HL-60 (cell line): ENCODE results near the gene ALDH5A1.

Experiments
- POLR2AphosphoS5 ChIP-seq: IDR thresholded peaks from 2 replicates; pipeline ENCODE4 v1.6.1; 2012; ENCODE audit warnings: low read depth
- SPI1 ChIP-seq: IDR thresholded peaks from 2 replicates; pipeline ENCODE4 v1.6.1; 2012; ENCODE audit warnings: low read depth, mild to moderate bottlenecking, borderline replicate concordance
- TF ChIP-seq, protein P1 (sequence below): IDR thresholded peaks from one replicate; pipeline ENCODE4 v1.5.1; 2011; ENCODE audit warnings: low read length, control low read depth, inconsistent platforms; ENCODE audit not compliant: insufficient read depth
- TF ChIP-seq, protein P2 (sequence below): IDR thresholded peaks from 2 replicates; pipeline ENCODE4 v1.6.1; 2012; ENCODE audit warnings: low read depth; ENCODE audit not compliant: insufficient replicate concordance

DNA sequence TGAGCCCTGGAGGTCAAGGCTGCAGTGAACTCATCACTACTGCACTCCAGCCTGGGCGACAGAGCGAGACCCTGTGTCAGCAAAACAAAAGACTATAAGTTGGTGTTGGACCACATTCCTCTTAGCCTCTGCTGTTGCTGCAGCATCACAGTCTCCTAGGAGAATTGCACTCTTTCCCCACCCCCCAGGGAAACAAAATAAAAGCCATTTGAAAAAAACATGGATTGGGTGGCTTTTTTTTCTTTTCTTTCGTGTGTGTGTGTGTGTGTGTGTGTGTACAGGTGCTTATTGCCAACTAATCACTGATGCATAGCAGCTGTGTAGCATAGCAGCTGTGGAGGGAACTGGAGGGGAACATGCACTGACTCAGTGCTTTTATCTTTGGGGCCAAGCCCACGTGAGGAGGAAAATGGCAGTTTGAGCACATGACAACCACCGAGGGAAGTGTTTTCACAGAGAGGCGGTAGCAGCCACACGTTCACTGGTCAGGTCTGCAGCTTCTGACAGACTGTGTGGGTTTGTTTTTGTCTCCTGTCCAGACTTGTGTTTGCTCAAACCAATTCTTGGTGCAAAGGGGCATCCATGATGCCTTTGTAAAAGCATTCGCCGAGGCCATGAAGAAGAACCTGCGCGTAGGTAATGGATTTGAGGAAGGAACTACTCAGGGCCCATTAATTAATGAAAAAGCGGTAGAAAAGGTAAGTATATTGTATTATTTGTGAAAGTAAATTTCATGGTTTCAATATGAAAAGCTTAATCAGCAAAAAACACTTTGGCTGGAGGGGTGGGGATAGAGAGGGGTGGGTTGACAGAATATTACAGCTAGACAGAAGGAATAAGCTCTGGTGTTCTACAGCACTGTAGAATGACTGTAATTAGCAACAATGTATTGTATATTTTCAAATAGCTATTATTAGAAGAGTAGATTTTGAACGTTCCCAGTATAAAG lies 27.7 kb downstream of the ALDH5A1 start:
- TF ChIP-seq, protein P1, sequence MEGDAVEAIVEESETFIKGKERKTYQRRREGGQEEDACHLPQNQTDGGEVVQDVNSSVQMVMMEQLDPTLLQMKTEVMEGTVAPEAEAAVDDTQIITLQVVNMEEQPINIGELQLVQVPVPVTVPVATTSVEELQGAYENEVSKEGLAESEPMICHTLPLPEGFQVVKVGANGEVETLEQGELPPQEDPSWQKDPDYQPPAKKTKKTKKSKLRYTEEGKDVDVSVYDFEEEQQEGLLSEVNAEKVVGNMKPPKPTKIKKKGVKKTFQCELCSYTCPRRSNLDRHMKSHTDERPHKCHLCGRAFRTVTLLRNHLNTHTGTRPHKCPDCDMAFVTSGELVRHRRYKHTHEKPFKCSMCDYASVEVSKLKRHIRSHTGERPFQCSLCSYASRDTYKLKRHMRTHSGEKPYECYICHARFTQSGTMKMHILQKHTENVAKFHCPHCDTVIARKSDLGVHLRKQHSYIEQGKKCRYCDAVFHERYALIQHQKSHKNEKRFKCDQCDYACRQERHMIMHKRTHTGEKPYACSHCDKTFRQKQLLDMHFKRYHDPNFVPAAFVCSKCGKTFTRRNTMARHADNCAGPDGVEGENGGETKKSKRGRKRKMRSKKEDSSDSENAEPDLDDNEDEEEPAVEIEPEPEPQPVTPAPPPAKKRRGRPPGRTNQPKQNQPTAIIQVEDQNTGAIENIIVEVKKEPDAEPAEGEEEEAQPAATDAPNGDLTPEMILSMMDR, result no peak
- TF ChIP-seq, protein P2, sequence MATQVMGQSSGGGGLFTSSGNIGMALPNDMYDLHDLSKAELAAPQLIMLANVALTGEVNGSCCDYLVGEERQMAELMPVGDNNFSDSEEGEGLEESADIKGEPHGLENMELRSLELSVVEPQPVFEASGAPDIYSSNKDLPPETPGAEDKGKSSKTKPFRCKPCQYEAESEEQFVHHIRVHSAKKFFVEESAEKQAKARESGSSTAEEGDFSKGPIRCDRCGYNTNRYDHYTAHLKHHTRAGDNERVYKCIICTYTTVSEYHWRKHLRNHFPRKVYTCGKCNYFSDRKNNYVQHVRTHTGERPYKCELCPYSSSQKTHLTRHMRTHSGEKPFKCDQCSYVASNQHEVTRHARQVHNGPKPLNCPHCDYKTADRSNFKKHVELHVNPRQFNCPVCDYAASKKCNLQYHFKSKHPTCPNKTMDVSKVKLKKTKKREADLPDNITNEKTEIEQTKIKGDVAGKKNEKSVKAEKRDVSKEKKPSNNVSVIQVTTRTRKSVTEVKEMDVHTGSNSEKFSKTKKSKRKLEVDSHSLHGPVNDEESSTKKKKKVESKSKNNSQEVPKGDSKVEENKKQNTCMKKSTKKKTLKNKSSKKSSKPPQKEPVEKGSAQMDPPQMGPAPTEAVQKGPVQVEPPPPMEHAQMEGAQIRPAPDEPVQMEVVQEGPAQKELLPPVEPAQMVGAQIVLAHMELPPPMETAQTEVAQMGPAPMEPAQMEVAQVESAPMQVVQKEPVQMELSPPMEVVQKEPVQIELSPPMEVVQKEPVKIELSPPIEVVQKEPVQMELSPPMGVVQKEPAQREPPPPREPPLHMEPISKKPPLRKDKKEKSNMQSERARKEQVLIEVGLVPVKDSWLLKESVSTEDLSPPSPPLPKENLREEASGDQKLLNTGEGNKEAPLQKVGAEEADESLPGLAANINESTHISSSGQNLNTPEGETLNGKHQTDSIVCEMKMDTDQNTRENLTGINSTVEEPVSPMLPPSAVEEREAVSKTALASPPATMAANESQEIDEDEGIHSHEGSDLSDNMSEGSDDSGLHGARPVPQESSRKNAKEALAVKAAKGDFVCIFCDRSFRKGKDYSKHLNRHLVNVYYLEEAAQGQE, result no peak
- no peak for TF ChIP-seq POLR2AphosphoS5
- TF ChIP-seq SPI1, result no peak
